ENCODE data around the gene OPCML.

Gene OPCML

GRCh38 chr11:133224271-133224670 lies 308.0 kb downstream of the OPCML start:
- no peak for DNase-seq

DNA sequence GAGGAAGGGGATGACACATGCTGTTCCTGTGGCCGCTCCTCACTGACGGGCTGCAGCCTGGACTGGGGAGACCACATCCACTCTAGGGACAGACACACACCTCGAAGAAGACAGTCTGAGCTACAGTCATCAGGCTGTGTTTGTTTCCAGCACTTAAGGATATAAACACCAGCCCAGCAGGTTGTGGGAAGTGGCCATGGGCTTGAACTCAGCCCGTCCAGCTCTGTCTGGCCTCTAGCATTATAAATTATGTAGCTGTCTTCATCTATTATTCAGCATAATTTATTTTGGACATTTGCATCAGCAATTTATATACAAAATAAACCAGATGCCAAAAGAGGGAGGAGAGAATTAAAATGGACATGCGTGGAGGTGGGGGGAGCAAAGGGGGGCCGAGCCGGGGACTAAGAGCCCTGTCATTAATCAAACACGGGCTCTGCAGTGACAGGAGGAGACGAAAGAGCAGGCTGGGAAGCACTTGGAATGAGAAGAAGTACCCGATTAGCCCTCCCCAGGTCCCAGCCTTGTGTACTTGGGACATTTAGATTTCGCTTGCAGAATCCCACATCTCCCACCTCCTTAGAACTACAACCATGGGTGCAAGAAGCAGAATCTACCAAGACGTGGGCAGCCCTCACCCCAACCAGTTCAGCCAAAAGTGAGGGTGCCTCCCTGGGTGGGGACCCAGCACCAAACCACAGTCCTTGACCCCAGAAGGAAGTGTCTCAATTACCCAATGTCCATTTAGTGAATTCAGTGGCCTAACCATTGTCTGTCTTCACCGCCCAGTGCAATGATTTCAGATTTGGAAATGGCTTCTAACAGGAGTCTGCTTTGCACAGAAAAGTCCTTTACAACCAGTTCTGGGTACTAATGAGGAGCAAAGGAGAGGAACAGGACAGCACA lies 309.6 kb downstream of the OPCML start:
- DNase-seq: no peak

DNA sequence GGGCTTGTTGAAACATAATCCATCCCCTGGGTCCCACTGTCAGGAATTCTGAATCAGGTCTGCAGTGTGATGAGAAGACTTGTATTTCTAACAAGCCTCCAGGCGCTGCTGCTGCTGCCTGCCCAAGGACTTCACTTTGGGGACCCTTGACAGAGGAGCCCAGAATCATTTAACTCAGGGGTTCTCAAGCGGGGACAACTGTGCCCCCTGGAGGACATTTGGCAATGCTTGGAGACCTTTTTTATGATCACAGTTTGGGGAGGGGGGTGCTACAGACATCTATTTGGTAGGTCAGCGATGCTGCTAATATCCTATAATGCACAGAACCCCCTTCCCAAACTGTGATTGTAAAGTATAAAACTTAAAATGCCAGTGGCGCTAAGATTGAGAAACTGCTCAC lies 312.8 kb downstream of the OPCML start:
- no peak for DNase-seq

DNA sequence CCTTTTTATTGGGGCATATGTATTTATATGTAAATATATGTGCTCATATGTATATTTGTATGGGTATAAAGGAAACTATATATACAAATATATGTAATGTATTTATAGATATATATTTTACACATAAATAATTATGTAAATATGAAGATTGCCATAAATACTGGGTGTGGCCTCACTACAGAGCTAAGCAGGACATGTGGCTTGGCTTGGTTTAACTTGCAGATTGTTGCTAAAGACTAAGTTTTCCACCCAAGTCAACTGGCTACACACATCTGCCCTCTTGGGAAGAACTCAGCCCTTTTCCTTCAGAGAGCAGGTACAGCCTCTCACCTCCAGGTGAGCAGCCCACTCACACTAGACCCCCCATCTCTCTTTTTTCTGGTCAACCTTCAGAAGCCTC lies 315.5 kb downstream of the OPCML start:
- no peak for DNase-seq

DNA sequence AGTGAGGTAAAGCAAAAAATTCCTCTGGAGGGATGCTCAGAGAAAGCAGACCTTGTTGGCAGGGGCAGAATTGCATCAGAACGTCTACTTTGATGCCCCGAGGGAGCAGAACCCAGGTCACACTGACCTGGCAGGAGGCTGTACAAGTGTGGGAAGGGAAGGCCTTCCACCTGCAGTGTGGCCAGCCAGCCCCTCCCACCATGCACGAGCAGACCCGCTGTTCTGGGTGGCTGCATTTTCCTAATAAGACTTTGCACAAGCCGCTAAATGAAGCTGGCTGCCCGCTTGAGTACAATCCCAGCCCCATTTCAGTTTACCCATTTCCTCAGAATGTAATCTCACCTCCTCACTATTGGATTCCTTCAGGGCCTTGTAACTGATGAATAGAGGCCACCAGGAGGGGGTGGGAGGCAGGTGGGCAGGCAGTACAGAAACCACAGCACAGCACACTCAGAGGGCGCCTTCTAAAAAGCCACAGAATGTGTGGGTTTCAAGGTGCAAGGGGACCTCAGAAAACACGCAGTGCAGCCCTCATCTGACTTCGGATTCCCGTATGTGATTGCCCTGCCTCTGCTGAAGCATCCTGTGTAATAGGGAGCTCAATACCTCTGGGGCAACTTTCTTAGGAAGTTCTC lies 316.6 kb downstream of the OPCML start:
- DNase-seq: no peak

DNA sequence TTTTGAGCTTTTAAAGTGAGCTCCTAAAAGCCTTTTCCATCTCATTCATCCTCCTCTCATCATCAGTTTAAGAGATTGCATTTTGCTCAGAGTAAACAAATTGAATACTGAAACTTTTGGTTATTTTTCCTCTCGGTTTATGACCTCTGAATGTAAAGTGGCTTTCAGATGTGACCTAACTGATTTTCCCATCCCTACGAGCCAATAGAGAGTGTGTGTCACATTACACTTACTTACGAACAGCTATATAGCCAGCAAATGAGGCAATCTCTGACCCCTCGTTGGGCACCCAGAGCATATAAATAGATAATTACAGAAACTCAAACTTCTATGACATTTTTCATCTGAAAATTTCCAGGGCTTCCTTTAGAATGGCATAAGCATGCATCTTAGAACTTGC lies 317.7 kb downstream of the OPCML start:
- no peak for DNase-seq

DNA sequence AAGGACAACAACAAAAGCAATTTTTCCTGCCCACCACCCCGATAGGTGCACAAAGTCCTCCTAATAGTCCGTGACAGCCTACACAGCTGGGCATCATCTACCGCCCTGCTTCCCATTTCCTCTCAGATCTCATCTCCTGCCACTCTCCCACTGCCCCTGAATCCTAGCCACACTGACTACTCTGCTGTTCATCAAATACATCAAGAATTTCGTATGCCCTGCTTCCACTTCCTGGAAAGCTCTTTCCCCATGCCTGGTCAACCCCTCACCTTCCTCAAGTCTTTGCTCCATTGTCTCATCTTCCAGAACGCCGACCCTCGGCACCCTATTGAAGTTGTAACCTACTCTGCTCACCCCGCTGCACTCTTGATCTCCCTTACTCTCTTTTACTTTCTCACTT lies 320.1 kb downstream of the OPCML start:
- DNase-seq: no peak

- no peak for DNase-seq
Measured at GRCh38 chr11:133207995-133208394, 324.3 kb downstream of the OPCML start.

GRCh38 chr11:133206313-133207005 lies 325.8 kb downstream of the OPCML start:
- DNase-seq: no peak

GRCh38 chr11:133204158-133204557 lies 328.1 kb downstream of the OPCML start:
- DNase-seq: no peak

DNA sequence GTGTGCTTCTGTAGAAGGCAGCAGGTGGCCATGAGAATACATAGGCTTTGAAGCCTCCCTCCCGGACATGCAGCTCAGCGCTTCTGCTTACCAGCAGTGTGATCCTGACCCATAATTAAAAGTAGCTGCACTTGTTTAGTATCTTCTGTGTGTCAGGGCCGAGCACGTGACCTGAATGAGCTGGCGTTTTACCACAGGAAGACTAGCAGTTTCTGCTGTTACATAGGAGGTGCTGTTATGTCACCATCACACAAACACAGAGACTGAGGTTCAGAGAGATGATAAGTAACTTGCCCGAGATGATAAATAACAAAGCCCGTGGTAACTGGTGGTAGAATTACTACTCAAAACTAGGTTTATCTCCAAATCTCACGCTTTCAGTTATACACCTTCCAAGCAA lies 329.5 kb downstream of the OPCML start:
- no peak for DNase-seq

DNA sequence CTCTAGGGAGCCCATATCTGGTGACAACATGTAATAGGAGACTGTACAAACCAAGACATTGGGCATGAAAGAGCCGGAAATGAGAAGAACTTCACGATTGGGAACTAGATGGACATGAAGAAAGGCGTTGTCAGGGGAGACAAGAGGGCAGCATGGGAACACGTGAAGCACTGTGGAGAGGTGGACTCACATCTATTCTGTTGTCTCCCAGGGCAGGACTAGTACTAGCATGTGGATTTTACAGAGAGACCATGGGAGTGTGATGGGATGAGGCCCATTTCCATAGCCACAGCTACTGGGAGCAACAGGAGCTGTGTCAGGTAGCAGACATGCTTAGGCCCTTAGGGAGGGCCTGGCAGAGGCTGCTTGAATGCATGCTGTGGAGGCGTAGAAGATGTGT lies 333.9 kb downstream of the OPCML start:
- DNase-seq: no peak

- DNase-seq: no peak
Measured at GRCh38 chr11:133197425-133197824, 334.9 kb downstream of the OPCML start.

GRCh38 chr11:133191931-133192330 lies 340.4 kb downstream of the OPCML start:
- no peak for DNase-seq

DNA sequence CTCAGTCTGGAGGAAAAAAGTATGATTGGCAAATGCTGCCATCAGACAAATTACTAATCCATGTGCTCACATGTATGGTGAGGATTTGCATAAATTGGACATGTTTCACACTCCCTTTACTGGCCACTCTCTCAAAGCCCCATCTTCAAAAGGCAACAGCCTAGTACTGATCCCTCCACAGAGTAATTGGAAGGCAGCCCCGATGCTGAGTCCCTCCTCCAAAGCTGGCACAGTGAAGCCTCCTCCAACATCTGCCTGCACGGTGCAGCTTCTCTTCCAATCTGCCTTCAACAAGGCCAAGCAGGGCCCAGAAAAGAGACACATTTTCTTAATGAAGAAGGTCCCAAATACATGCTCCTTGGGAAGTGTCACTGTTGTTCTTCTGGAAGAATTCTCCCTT lies 350.6 kb downstream of the OPCML start:
- no peak for DNase-seq

- no peak for DNase-seq
Measured at GRCh38 chr11:133181066-133181465, 351.2 kb downstream of the OPCML start.

DNA sequence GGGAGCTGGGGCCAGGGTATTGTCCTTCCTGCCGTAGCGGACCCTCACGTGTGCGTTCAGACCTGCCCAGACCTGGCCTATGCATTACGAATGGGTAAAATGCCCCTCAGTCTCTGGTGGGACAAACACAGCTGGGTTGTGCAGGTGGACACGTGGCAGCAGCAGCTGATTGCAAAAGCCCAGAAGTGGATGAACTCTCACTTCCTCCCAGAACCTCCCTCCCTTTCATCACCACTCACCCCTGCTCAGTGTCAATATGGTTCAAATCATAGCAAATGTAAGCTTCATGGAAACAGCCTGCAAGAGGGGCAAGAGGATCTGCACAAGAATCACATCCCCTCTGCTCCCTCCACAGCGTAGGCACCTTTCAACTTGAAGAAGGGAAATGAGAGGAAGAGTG lies 352.1 kb downstream of the OPCML start:
- DNase-seq: no peak

GRCh38 chr11:133176748-133177147 lies 355.6 kb downstream of the OPCML start:
- DNase-seq: no peak

GRCh38 chr11:133175103-133175502 lies 357.2 kb downstream of the OPCML start:
- no peak for DNase-seq

DNA sequence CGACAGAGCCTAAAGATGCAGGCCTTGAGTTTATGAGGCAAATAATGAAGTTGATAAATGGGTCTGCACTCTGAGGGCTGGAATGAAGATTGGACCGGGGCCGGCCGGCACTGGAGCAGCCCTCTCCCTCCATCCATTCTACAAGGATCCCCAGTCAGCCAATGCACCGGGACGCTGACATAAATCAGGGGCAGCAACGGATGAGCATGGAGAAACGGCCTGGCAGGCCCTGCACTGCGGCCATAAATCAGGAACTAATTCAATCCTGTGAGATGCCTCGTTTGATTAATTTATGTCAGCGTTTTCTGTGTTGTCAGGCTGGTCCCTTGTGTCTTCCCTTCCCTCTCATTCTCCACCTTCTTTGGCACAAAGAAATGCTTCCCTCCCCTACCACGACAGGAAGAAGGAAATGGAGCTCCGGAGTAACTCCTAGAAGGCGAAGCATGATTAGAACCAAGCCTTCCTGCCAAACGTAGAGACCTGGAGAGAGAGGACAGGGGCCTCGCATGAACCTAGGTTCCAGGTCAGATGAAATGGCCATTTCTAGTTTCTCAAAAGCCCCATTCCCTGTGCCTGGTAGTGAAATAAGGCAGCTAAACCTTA lies 358.4 kb downstream of the OPCML start:
- DNase-seq: no peak

- DNase-seq: no peak
Measured at GRCh38 chr11:133172349-133172748, 360.0 kb downstream of the OPCML start.

DNA sequence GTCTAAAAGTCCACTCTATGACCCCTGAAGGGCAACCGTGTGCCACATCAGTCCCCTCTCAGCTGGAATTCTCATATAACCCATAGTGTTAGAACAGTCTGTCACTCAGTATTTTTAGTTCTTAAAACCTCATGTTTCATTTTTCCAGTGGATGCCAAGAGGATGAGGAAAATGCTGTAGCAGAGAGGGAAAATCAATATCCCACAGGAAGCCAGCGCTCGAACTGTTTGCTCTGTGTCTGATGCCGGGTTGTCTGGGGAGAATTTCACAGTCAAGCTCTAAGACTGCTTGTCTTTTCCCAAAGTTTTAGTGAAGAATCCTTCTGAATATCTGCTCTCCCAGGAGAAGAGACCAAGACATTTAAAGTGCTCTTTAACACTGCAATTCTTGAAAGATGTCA lies 360.9 kb downstream of the OPCML start:
- DNase-seq: no peak

DNA sequence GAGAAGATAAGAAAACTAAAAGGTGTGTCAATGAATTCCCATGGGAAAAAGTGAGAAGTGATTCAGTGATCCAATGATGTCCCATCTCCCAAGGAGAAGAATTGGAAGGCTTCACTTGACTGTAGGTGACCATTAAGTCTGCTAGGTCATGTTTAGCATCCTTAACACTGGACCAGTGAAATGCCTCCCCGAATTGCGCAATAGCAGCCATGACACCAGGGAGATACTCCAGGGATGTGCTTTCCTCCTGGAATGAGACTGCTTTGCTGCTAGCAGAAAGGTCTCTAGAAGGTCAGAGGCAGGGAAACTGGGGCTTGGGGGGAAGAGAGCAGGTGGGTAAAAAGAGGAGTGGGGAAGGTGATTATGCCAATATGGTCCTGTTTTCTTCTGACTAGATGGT lies 364.3 kb downstream of the OPCML start:
- no peak for DNase-seq

- DNase-seq: no peak
Measured at GRCh38 chr11:133166662-133167061, 365.6 kb downstream of the OPCML start.
